Fibroblast of skin of abdomen (primary cell): ENCODE results near the gene METTL22.

Experiments used
- DNase-seq: peaks from one replicate; pipeline ENCODE4 v3.0.0-alpha.2; 2013

Gene METTL22

DNA sequence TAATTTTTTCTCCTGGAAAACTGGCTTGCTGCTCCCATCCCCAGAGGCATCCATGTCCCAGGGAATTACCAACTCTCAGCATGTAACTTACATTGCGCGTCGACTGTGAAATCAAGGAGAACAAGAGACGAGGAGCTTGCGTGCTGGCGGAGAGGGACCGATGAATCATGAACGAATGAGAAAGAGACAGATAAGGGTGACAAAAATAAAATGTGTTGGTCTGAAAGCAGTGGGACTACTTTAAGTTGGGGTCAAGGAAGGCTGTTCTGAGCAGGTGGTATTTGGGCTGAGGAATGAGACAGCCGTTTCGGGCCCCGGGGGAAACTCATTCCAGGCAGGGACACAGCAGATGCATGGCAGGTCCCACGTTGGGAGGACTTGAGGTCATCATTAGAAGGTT lies 75.4 kb downstream of the METTL22 start:
- DNase-seq, result no peak

DNA sequence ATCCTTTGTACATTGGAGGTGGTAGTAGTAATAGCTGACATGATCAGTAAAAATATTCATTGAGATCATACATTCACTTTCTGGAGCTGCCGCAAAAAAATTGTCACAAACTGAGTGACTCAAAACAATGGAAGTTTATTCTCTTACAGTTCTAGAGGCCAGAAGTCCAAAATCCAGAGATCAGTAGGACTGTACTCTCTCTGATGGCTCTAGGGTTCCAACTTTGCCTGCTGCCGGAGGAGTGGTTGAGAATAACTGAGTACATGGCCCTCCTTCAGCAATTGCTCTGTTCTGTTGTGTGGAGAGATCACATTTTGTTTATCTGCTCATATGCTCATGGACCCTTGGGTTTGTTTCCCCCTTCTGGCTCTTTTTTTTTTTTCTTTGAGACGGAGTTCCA lies 76.5 kb downstream of the METTL22 start:
- no peak for DNase-seq
